ENCODE results near the gene CHSY1. TPM values are rescaled to one million over a fixed set of nuclear protein-coding genes. Genes with fewer than 3 reads are reported as not detected.

Gene CHSY1
- polyA plus RNA-seq, 2 donors: 3.3 to 5.2 TPM

- H3K4me3 ChIP-seq (ENCODE audit: low read depth in 1 of 2, low read length in 2 of 2): no peak overlapping the region
- H3K36me3 ChIP-seq (ENCODE audit: control insufficient read depth in 2 of 2, insufficient read depth in 2 of 2, low read length in 1 of 2): peaks cover 11 to 17% of the 10 kb centered on the region in 2 donors
- H3K27me3 ChIP-seq (ENCODE audit: control insufficient read depth in 1 of 2, insufficient read depth in 2 of 2, low read length in 2 of 2): no peaks in the 10 kb centered on the region
- no peaks in the 10 kb centered on the region for H3K4me1 ChIP-seq (ENCODE audit: control insufficient read depth in 2 of 2, insufficient read depth in 2 of 2, low read length in 1 of 2)
- no peaks in the 10 kb centered on the region for H3K9me3 ChIP-seq (ENCODE audit: control insufficient read depth in 2 of 2, insufficient read depth in 1 of 2, low read depth in 1 of 2, low read length in 1 of 2)
- WGBS, 2 donors: 75 to 80% methylated on average over 6 of the region's 6 CpGs
- no peak overlapping the region for H3K27ac ChIP-seq (ENCODE audit: low read depth in 2 of 2, low read length in 1 of 2)
Observed at GRCh38 chr15:101283931-101284330, 32.1 kb upstream of the CHSY1 start.

- peaks cover 0 to 8% of the 10 kb centered on the region in 2 donors for H3K4me1 ChIP-seq (ENCODE audit: control insufficient read depth in 2 of 2, insufficient read depth in 2 of 2, low read length in 1 of 2)
- H3K4me3 ChIP-seq (ENCODE audit: low read depth in 1 of 2, low read length in 2 of 2): no peak overlapping the region
- no peak overlapping the region for H3K27ac ChIP-seq (ENCODE audit: low read depth in 2 of 2, low read length in 1 of 2)
- no peaks in the 10 kb centered on the region for H3K9me3 ChIP-seq (ENCODE audit: control insufficient read depth in 2 of 2, insufficient read depth in 1 of 2, low read depth in 1 of 2, low read length in 1 of 2)
- 85 to 91% methylated on average over 2 of the region's 2 CpGs for WGBS, 2 donors
- peaks cover 11 to 12% of the 10 kb centered on the region in 2 donors for H3K36me3 ChIP-seq (ENCODE audit: control insufficient read depth in 2 of 2, insufficient read depth in 2 of 2, low read length in 1 of 2)
- no peaks in the 10 kb centered on the region for H3K27me3 ChIP-seq (ENCODE audit: control insufficient read depth in 1 of 2, insufficient read depth in 2 of 2, low read length in 2 of 2)
Observed at GRCh38 chr15:101280007-101280406, 28.2 kb upstream of the CHSY1 start.

GRCh38 chr15:101277943-101278564 lies 26.2 kb upstream of the CHSY1 start:
- Histone ChIP-seq H3K36me3 (ENCODE audit: control insufficient read depth in 2 of 2, insufficient read depth in 2 of 2, low read length in 1 of 2) (peaks cover 18 to 20% of the 10 kb centered on the region in 2 donors), H3K27me3 (ENCODE audit: control insufficient read depth in 1 of 2, insufficient read depth in 2 of 2, low read length in 2 of 2) (no peaks in the 10 kb centered on the region), H3K27ac (ENCODE audit: low read depth in 2 of 2, low read length in 1 of 2) (peak overlapping the region; percentile 70 to 78), H3K4me1 (ENCODE audit: control insufficient read depth in 2 of 2, insufficient read depth in 2 of 2, low read length in 1 of 2) (peaks cover 0 to 8% of the 10 kb centered on the region in 2 donors), H3K9me3 (ENCODE audit: control insufficient read depth in 2 of 2, insufficient read depth in 1 of 2, low read depth in 1 of 2, low read length in 1 of 2) (no peaks in the 10 kb centered on the region), H3K4me3 (ENCODE audit: low read depth in 1 of 2, low read length in 2 of 2) (peak overlapping the region; percentile 86 to 97)
- WGBS, 2 donors: 84 to 86% methylated on average over 12 of the region's 12 CpGs

DNA sequence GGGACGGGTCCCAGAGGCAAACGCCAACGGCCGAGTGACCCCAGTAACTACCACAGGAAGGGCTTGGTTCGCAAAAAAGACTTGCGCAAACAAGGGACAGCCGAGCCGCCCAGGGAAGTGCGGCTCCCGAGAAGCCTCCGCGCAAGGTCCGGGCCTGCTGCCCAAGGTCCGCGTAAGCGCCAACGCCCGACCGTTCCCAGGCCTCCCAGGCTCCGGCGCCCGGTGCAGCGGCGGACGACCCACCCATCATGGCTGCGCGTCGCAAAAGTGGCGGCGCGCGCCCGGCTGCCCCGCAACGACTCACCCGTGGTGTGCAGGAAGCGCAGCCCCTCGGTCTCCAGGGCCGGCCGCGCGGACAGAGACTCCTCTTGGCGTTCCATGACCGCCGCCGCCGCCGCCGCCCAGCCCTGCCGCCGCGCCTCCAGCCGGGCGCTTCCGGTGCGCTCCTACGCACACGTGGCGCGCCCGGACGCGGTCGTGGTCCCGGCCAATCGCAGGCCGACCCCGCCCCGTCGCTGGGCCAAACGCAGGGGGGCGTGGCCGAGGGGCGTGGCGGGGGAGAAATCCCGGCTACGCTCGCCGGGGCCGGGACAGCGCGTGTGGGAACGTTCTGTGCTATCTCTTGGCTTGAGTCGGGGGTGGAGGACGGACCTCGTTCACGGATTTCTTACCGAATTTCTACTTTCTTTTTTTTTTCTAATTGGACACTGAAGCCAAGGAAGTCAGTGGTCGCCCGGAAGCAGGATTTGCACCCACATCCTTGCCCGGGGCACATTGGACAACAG lies 25.4 kb upstream of the CHSY1 start, which contains the start of gene SELENOS:
SELENOS (minus strand) TSS at position 448 of the 785 bp plus-strand sequence; CDS start at position 380, 68 bp downstream.
- no peaks in the 10 kb centered on the region for H3K9me3 ChIP-seq (ENCODE audit: control insufficient read depth in 2 of 2, insufficient read depth in 1 of 2, low read depth in 1 of 2, low read length in 1 of 2)
- peaks cover 13 to 21% of the 10 kb centered on the region in 2 donors for H3K36me3 ChIP-seq (ENCODE audit: control insufficient read depth in 2 of 2, insufficient read depth in 2 of 2, low read length in 1 of 2)
- 0 to 1% methylated on average over 79 to 91 of the region's 91 CpGs for WGBS, 2 donors
- peaks cover 0 to 8% of the 10 kb centered on the region in 2 donors for H3K4me1 ChIP-seq (ENCODE audit: control insufficient read depth in 2 of 2, insufficient read depth in 2 of 2, low read length in 1 of 2)
- no peaks in the 10 kb centered on the region for H3K27me3 ChIP-seq (ENCODE audit: control insufficient read depth in 1 of 2, insufficient read depth in 2 of 2, low read length in 2 of 2)
- peak within 1 kb of the TSS; percentile 86 to 97 for H3K4me3 ChIP-seq (ENCODE audit: low read depth in 1 of 2, low read length in 2 of 2)
- peak within 1 kb of the TSS; percentile 93 to 95 for H3K27ac ChIP-seq (ENCODE audit: low read depth in 2 of 2, low read length in 1 of 2)

DNA sequence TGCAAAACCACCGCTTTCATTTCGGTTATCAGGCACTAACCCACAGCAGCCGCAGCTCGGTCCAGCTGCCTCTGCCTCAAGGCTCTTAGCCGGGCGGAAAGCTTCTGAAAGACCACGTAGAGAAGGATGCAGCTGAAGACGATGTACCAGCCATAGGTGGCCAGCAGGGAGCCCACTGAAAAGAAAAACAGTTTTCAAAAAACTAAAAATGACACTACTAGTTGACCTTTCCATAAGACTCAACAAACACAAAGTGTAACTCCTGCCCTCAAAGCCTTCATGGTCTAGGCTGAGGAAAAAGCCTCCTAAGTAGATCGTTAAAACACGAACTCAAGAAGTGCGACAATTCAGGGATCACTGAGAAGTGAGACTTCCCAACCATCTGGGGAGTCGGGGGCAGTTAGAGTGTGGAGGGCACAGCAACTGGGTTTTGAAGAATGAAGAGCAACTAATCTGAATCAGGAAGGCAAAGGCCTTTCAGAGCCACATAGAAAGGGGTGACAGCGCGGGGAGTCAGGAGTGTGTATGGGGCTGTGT lies 24.7 kb upstream of the CHSY1 start:
- H3K27ac ChIP-seq (ENCODE audit: low read depth in 2 of 2, low read length in 1 of 2): peak overlapping the region; percentile 93 to 95
- H3K36me3 ChIP-seq (ENCODE audit: control insufficient read depth in 2 of 2, insufficient read depth in 2 of 2, low read length in 1 of 2): peaks cover 13 to 24% of the 10 kb centered on the region in 2 donors
- no peaks in the 10 kb centered on the region for H3K9me3 ChIP-seq (ENCODE audit: control insufficient read depth in 2 of 2, insufficient read depth in 1 of 2, low read depth in 1 of 2, low read length in 1 of 2)
- peaks cover 0 to 8% of the 10 kb centered on the region in 2 donors for H3K4me1 ChIP-seq (ENCODE audit: control insufficient read depth in 2 of 2, insufficient read depth in 2 of 2, low read length in 1 of 2)
- peak overlapping the region; percentile 86 to 97 for H3K4me3 ChIP-seq (ENCODE audit: low read depth in 1 of 2, low read length in 2 of 2)
- WGBS, 2 donors: 13 to 14% methylated on average over 14 of the region's 14 CpGs
- no peaks in the 10 kb centered on the region for H3K27me3 ChIP-seq (ENCODE audit: control insufficient read depth in 1 of 2, insufficient read depth in 2 of 2, low read length in 2 of 2)

GRCh38 chr15:101275018-101275417 lies 23.2 kb upstream of the CHSY1 start:
- WGBS, 2 donors: 71 to 80% methylated on average over 5 of the region's 5 CpGs
- Histone ChIP-seq H3K9me3 (ENCODE audit: control insufficient read depth in 2 of 2, insufficient read depth in 1 of 2, low read depth in 1 of 2, low read length in 1 of 2) (no peaks in the 10 kb centered on the region), H3K4me3 (ENCODE audit: low read depth in 1 of 2, low read length in 2 of 2) (no peak overlapping the region), H3K36me3 (ENCODE audit: control insufficient read depth in 2 of 2, insufficient read depth in 2 of 2, low read length in 1 of 2) (peaks cover 13 to 30% of the 10 kb centered on the region in 2 donors), H3K4me1 (ENCODE audit: control insufficient read depth in 2 of 2, insufficient read depth in 2 of 2, low read length in 1 of 2) (peaks cover 0 to 8% of the 10 kb centered on the region in 2 donors), H3K27me3 (ENCODE audit: control insufficient read depth in 1 of 2, insufficient read depth in 2 of 2, low read length in 2 of 2) (no peaks in the 10 kb centered on the region), H3K27ac (ENCODE audit: low read depth in 2 of 2, low read length in 1 of 2) (no peak overlapping the region)

GRCh38 chr15:101273534-101273933 lies 21.7 kb upstream of the CHSY1 start:
- Histone ChIP-seq H3K4me3 (ENCODE audit: low read depth in 1 of 2, low read length in 2 of 2) (no peak overlapping the region), H3K9me3 (ENCODE audit: control insufficient read depth in 2 of 2, insufficient read depth in 1 of 2, low read depth in 1 of 2, low read length in 1 of 2) (no peaks in the 10 kb centered on the region), H3K27me3 (ENCODE audit: control insufficient read depth in 1 of 2, insufficient read depth in 2 of 2, low read length in 2 of 2) (no peaks in the 10 kb centered on the region), H3K4me1 (ENCODE audit: control insufficient read depth in 2 of 2, insufficient read depth in 2 of 2, low read length in 1 of 2) (peaks cover 0 to 8% of the 10 kb centered on the region in 2 donors), H3K27ac (ENCODE audit: low read depth in 2 of 2, low read length in 1 of 2) (no peak overlapping the region), H3K36me3 (ENCODE audit: control insufficient read depth in 2 of 2, insufficient read depth in 2 of 2, low read length in 1 of 2) (peaks cover 13 to 30% of the 10 kb centered on the region in 2 donors)
- WGBS, 2 donors: 80 to 96% methylated on average over 5 of the region's 5 CpGs

DNA sequence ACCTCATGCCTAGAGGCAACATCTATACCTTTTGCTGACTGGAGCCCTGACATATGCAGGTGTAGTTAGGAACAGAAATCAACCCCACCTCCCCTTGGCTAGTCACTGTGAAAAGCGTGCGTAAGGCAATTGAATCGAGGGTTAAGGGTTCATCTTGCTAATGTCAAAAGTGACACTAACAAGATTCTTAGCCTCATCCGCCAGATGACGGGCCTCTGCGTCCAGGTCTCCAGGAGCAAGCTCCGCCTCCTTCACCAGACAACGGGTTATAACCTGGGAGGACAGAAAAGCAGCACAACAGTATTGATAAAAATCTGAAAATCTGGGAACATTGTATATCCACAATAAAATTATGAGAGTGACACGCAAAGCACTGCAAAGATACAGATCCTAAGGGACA lies 20.7 kb upstream of the CHSY1 start:
- WGBS, 2 donors: 90 to 92% methylated on average over 9 of the region's 9 CpGs

DNA sequence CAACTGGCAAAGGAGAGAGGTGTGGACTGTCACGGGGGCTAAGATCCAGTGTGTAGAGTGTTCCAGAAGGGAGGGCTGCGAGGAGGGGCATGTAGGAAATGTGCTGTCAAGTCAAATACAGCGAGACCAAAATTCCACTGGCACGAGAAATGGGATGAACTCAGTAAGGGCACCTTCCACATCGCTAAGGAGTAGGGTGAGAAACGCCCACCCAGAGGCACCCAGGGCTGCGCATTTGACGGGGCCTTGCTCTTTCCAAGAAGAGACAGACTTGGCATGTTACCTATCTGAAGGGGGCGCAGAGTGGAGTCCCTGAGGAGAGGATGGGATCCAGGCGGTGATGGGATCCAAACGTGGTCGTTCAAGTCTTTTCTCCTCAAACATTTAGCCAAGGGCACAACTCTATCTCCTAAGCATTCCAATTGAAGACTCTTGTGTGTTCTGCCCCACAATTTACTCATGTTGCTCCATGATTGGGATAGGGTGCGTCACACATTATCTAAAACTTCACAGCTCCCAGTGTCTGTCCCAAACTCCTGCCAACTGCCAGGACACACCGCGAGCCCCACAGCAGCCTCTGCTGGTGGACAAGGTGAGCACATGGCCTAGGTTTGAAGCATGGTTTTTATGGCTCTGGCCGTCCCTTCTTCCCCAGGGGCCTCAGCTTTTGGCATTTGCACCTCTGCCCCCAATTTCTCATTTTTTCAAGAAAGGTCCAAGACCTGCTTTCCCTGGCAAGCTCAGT lies 17.8 kb upstream of the CHSY1 start:
- Histone ChIP-seq H3K4me1 (ENCODE audit: control insufficient read depth in 2 of 2, insufficient read depth in 2 of 2, low read length in 1 of 2) (no peaks in the 10 kb centered on the region), H3K9me3 (ENCODE audit: control insufficient read depth in 2 of 2, insufficient read depth in 1 of 2, low read depth in 1 of 2, low read length in 1 of 2) (no peaks in the 10 kb centered on the region), H3K27ac (ENCODE audit: low read depth in 2 of 2, low read length in 1 of 2) (no peak overlapping the region), H3K36me3 (ENCODE audit: control insufficient read depth in 2 of 2, insufficient read depth in 2 of 2, low read length in 1 of 2) (peaks cover 13 to 30% of the 10 kb centered on the region in 2 donors), H3K27me3 (ENCODE audit: control insufficient read depth in 1 of 2, insufficient read depth in 2 of 2, low read length in 2 of 2) (no peaks in the 10 kb centered on the region), H3K4me3 (ENCODE audit: low read depth in 1 of 2, low read length in 2 of 2) (no peak overlapping the region)
- 88 to 89% methylated on average over 16 of the region's 16 CpGs for WGBS, 2 donors

More for the DNA sequence above, 20.7 kb upstream of the CHSY1 start:
- Histone ChIP-seq H3K4me3 (ENCODE audit: low read depth in 1 of 2, low read length in 2 of 2) (no peak overlapping the region), H3K27me3 (ENCODE audit: control insufficient read depth in 1 of 2, insufficient read depth in 2 of 2, low read length in 2 of 2) (no peaks in the 10 kb centered on the region), H3K36me3 (ENCODE audit: control insufficient read depth in 2 of 2, insufficient read depth in 2 of 2, low read length in 1 of 2) (peaks cover 13 to 30% of the 10 kb centered on the region in 2 donors), H3K9me3 (ENCODE audit: control insufficient read depth in 2 of 2, insufficient read depth in 1 of 2, low read depth in 1 of 2, low read length in 1 of 2) (no peaks in the 10 kb centered on the region), H3K4me1 (ENCODE audit: control insufficient read depth in 2 of 2, insufficient read depth in 2 of 2, low read length in 1 of 2) (peaks cover 0 to 4% of the 10 kb centered on the region in 2 donors), H3K27ac (ENCODE audit: low read depth in 2 of 2, low read length in 1 of 2) (no peak overlapping the region)
